ENCODE results near the gene IMP3.

GRCh38 chr15:75654201-75654907 is 14.3 kb upstream of the IMP3 start:
- no peak for TF ChIP-seq TAF1 (IDR thresholded peaks at IDR 0.05; ENCODE audit: borderline replicate concordance, insufficient read depth, low read length)
- TF ChIP-seq REST (IDR thresholded peaks at IDR 0.05; ENCODE audit: insufficient read depth in 1 of 2, low read depth in 2 of 2, low read length in 2 of 2): no peak
